ENCODE measurements around the gene LARP1B. TPM values are rescaled to one million over a fixed set of nuclear protein-coding genes. Genes with fewer than 3 reads are reported as not detected.
"Not testable (repeated sequence)": the region's sequence is repeated elsewhere in the genome, so short reads cannot be mapped to it uniquely, and the experiment has no call there.

The LARP1B gene
- total RNA-seq, 3 donors from 2014 or later: 21.8 to 31.1 (median 29.0) TPM

DNA sequence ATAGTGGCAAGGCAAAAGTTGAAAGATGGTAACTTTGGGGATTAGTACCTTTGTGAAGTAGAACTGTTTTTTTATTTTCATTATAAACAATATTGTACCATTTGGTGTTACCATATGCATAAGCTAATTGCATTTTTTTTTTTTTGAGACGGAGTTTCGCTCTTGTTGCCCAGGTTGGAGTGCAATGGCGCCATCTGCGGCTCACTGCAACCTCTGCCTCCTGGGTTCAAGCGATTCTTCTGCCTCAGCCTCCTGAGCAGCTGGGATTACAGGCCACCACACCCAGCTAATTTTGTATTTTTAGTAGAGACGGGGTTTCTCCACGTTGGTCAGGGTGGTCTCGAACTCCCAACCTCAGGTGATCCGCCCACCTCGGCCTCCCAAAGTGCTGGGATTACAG lies 9.9 kb upstream of the LARP1B start:
- intact Hi-C loops (cut with DNase I; ENCODE audit: low total_unique reads); H3K27me3 ChIP-seq; H3K27ac ChIP-seq: not testable (repeated sequence)

DNA sequence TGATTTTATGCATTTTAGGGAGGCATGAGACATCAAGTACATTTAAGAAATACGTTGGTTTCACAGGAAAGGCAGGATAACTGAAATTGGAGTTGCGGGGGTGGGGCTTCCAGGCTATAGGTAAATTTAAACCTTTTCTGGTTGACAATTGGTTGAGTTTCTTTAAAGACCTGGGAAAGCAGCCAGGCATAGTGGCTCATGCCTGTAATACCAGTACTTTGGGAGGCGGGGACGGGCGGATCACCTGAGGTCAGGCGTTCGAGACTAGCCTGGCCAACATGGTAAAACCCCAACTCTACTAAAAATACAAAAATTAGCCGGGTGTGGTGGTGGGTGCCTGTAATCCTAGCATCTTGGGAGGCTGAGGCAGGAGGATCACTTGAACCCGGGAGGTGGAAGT lies 6.2 kb upstream of the LARP1B start:
- H3K4me3 ChIP-seq; intact Hi-C loops (cut with DNase I; ENCODE audit: low total_unique reads); H3K36me3 ChIP-seq: not testable (repeated sequence)

More for the DNA sequence above, 9.9 kb upstream of the LARP1B start:
- H3K4me1 ChIP-seq; H3K9me3 ChIP-seq; H3K4me3 ChIP-seq; DNase-seq (ENCODE audit: low spot score in 2 of 2); H3K36me3 ChIP-seq: not testable (repeated sequence)

DNA sequence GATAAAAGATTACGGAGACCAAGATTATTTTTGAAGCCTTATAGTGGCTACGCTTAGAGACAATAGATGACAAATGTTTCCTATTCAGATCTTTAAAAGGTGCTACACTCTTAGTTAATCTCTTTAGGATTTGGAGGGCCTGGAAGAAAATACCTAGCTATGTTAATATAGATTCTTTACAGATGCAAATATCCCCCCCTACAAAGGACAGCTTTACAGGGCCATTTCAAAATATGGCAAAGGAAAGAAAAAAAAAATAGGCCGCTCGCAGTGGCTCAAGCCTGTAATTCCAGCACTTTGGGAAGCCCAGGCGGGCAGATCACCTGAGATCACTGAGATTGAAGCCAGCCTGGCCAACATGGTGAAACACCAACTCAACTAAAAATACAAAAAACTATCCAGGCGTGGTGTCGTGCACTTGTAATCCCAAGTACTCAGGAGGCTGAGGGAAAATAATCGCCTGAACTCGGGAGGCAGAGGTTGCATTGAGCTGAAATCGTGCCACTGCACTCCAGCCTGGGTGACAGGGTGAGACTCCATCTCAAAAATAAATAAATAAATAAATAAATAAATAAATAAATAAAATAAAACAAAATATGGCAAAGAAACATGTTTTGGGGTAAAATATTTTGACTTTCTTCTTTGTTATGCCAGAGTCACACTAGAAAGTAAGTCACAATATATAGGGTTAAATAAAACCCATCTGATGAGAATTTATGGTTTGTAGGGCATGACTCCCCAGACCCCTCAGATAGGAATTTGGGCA lies 5.5 kb upstream of the LARP1B start:
- H3K27ac ChIP-seq; H3K4me3 ChIP-seq; H3K36me3 ChIP-seq; H3K27me3 ChIP-seq; H3K9me3 ChIP-seq; H3K4me1 ChIP-seq; DNase-seq (ENCODE audit: low spot score in 2 of 2): not testable (repeated sequence)
- intact Hi-C loops (cut with DNase I; ENCODE audit: low total_unique reads): loop anchor here (2.0 kb wide), 1 partner anchor 45 kb away; no protein-coding TSS in a partner anchor

More for the DNA sequence above, 6.2 kb upstream of the LARP1B start:
- H3K9me3 ChIP-seq; H3K4me1 ChIP-seq; H3K27me3 ChIP-seq; DNase-seq (ENCODE audit: low spot score in 2 of 2); H3K27ac ChIP-seq: not testable (repeated sequence)

DNA sequence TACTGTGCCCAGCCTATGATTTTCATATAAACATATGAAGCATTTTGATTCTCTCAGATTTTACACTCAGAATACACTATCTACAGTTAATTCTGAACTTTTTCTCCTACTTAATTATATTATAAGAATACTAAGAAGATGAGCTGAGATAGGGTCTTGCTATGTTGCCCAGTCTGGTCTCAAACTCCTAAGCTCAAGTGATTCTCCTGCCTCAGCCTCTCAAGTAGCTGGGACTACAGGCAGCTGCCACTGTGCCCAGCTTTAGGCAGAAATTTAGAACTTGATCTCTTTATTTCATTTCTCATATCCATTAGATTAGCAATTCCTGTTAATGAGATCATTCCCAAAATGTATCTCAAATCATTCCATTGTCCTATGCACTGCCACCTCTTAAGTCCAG lies 4.7 kb upstream of the LARP1B start:
- H3K9me3 ChIP-seq: no peaks in the 10 kb centered on the region
- no peak overlapping the region for H3K27ac ChIP-seq
- no peaks in the 10 kb centered on the region for H3K4me1 ChIP-seq
- intact Hi-C loops (cut with DNase I; ENCODE audit: low total_unique reads): loop anchor here (2.0 kb wide), 1 partner anchor 46 kb away; no protein-coding TSS in a partner anchor
- H3K36me3 ChIP-seq: no peaks in the 10 kb centered on the region
- H3K4me3 ChIP-seq: no peak overlapping the region
- no peaks in the 10 kb centered on the region for H3K27me3 ChIP-seq
- no peak for DNase-seq (ENCODE audit: low spot score in 2 of 2)
- TF ChIP-seq POLR2A (IDR thresholded peaks at IDR 0.05) (no peak), POLR2AphosphoS5 (IDR thresholded peaks at IDR 0.05) (no peak)
- TF ChIP-seq, protein P1, sequence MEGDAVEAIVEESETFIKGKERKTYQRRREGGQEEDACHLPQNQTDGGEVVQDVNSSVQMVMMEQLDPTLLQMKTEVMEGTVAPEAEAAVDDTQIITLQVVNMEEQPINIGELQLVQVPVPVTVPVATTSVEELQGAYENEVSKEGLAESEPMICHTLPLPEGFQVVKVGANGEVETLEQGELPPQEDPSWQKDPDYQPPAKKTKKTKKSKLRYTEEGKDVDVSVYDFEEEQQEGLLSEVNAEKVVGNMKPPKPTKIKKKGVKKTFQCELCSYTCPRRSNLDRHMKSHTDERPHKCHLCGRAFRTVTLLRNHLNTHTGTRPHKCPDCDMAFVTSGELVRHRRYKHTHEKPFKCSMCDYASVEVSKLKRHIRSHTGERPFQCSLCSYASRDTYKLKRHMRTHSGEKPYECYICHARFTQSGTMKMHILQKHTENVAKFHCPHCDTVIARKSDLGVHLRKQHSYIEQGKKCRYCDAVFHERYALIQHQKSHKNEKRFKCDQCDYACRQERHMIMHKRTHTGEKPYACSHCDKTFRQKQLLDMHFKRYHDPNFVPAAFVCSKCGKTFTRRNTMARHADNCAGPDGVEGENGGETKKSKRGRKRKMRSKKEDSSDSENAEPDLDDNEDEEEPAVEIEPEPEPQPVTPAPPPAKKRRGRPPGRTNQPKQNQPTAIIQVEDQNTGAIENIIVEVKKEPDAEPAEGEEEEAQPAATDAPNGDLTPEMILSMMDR (IDR thresholded peaks at IDR 0.05): no peak

DNA sequence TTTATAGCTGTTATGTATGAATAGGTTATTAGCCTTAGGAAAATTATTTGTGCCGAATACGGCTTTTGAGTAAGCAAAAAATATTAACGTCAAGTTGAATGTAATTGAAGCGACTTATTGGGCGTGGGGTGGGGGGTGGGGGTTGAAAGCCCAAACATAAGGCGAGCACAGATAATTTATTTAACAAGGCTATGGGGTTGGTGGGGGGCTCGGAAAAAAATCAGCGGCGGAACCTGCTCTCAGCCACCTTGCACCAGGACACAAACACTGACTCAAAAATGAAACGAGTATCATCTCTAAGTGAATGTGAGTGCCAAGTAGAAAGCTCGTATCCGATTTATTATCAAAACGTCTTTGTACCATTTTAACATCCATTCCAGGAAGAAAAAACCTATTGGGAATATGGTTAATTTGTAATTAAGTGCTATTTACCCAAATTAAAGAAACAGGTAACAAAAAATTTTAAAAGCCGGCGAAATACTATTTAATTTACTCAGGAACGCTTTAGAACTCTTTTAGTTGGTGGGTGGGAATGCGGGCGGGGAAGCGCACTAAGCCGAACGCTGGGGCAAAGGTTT lies 902 bp upstream of the LARP1B start:
- intact Hi-C loops (cut with DNase I; ENCODE audit: low total_unique reads): no loop called here
- Histone ChIP-seq H3K9me3 (no peaks in the 10 kb centered on the region), H3K27ac (peak overlapping the region; percentile 97 to 98), H3K4me1 (peaks cover 0 to 4% of the 10 kb centered on the region in 2 donors), H3K36me3 (no peaks in the 10 kb centered on the region), H3K4me3 (peak overlapping the region; percentile 77 to 88 (median 80)), H3K27me3 (no peaks in the 10 kb centered on the region)
- TF ChIP-seq POLR2A (IDR thresholded peaks at IDR 0.05) (no peak), POLR2AphosphoS5 (IDR thresholded peaks at IDR 0.05) (no peak)
- TF ChIP-seq, protein P1 (IDR thresholded peaks at IDR 0.05): no peak
- no peak for DNase-seq (ENCODE audit: low spot score in 2 of 2)

DNA sequence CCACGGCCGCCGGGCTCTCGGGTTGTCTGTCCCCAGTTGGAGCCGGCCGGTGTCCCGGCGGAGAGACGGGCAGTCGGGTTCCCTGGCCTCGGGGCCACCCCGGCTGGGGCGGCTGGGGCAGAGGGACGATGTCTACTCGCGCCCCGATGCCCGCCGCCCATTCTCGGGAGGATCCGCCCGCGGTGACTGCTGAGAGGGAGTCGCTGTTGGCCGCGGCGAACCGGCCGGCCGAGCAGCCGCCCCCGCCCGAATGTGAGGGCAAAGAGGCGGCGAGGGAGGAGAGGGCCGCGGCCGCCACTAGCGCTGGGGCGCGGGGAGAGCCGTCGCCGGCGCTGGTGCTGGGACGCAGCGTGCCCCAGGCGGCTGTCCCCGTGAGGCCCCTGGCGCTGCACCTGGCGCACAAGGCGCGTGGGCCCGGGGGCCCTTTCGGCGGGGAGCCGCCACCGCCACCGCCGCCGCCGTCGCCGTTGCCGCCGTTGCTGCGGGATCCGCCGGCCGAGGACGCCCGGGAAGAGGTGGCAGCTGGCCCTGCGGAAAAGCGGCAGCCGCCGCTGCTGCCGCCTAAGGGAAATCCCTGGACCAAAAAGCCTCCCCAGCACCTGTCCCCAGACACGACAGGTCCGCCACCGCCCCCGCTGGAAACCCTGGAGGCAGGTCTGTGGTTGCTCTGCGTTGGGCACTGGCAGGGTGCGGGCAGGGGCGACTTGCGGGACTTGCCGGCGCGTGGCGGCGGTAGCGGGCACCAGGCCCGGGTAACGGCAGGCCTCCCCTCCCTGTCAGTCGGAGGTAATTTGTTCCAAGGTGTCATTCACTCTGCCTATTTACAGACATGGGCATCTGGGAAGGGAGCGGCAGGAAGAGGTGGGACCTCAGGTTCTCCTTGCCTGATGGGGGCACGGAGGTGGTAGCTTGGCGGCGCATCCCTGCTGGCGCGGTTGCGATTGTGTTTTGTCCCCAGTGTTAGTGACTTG lies 739 bp downstream of the LARP1B start:
- H3K36me3 ChIP-seq: no peaks in the 10 kb centered on the region
- TF ChIP-seq POLR2AphosphoS5 (IDR thresholded peaks at IDR 0.05) (no peak), POLR2A (IDR thresholded peaks at IDR 0.05) (no peak)
- TF ChIP-seq, protein P1 (IDR thresholded peaks at IDR 0.05): no peak
- no peaks in the 10 kb centered on the region for H3K27me3 ChIP-seq
- no peaks in the 10 kb centered on the region for H3K9me3 ChIP-seq
- intact Hi-C loops (cut with DNase I; ENCODE audit: low total_unique reads): no loop called here
- H3K27ac ChIP-seq: peak overlapping the region; percentile 97 to 98
- H3K4me1 ChIP-seq: peaks cover 0 to 4% of the 10 kb centered on the region in 2 donors
- H3K4me3 ChIP-seq: peak overlapping the region; percentile 77 to 88 (median 80)
- peak; percentile 36 to 56 for DNase-seq (ENCODE audit: low spot score in 2 of 2)

DNA sequence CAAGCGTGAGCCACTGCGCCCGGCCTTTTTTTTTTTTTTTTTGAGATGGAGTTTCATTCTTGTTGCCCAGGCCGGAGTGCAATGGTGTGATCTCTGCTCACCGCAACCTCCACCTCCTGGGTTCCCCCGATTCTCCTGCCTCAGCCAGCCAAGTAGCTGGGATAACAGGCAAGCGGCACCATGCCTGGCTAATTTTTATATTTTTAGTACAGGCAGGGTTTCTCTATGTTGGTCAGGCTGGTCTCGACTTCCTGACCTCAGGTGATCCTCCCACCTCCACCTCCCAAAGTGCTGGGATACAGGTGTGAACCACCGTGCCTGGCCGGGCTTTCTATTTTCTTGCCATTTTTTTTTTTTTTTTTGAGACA lies 5.3 kb downstream of the LARP1B start:
- H3K27ac ChIP-seq; H3K36me3 ChIP-seq; intact Hi-C loops (cut with DNase I; ENCODE audit: low total_unique reads); DNase-seq (ENCODE audit: low spot score in 2 of 2); H3K27me3 ChIP-seq; H3K9me3 ChIP-seq; H3K4me1 ChIP-seq; H3K4me3 ChIP-seq: not testable (repeated sequence)
